H9 (cell line): ENCODE results near the gene PHF20. TPM values are rescaled to one million over a fixed set of nuclear protein-coding genes. Genes with fewer than 3 reads are reported as not detected.
A peak's percentile ranks its signal among the peaks of the same experiment; 100 is the strongest.

Experiments used
- DNase-seq: peaks from one replicate; pipeline ENCODE4 v3.0.0-alpha.2; 2017
- H2AFZ ChIP-seq: one replicate; pipeline ENCODE4 v1.6.1; 2013; ENCODE audit warnings: mild to moderate bottlenecking, low read length, control low read depth, moderate library complexity
- H2AK5ac ChIP-seq: 2 replicates; pipeline ENCODE4 v1.6.1; 2013; ENCODE audit warnings: low read length, control low read depth, mixed read lengths; ENCODE audit not compliant: insufficient read length
- H2BK120ac ChIP-seq: one replicate; pipeline ENCODE4 v1.6.1; 2013; ENCODE audit warnings: low read depth, mild to moderate bottlenecking, low read length, control low read depth, inconsistent platforms; ENCODE audit not compliant: poor library complexity, severe bottlenecking
- H2BK12ac ChIP-seq: 2 replicates; pipeline ENCODE4 v1.6.1; 2013; ENCODE audit warnings: low read length, control low read depth, mixed read lengths, low read depth; ENCODE audit not compliant: insufficient read length
- H2BK15ac ChIP-seq: 2 replicates; pipeline ENCODE4 v1.6.1; 2013; ENCODE audit warnings: low read depth, low read length, control low read depth
- H2BK20ac ChIP-seq: one replicate; pipeline ENCODE4 v1.6.1; 2013; ENCODE audit warnings: low read depth, mild to moderate bottlenecking, low read length, control low read depth, inconsistent platforms; ENCODE audit not compliant: poor library complexity, severe bottlenecking
- H2BK5ac ChIP-seq: 2 replicates; pipeline ENCODE4 v1.6.1; 2013; ENCODE audit warnings: low read length, control low read depth, mixed read lengths; ENCODE audit not compliant: insufficient read length
- H3K14ac ChIP-seq: 2 replicates; pipeline ENCODE4 v1.6.1; 2013; ENCODE audit warnings: low read length, control low read depth; ENCODE audit not compliant: insufficient read depth
- H3K18ac ChIP-seq: 2 replicates; pipeline ENCODE4 v1.6.1; 2013; ENCODE audit warnings: low read depth, mild to moderate bottlenecking, mixed read lengths, low read length, control low read depth; ENCODE audit not compliant: insufficient read length
- H3K23ac ChIP-seq: 2 replicates; pipeline ENCODE4 v1.6.1; 2013; ENCODE audit warnings: low read length, control low read depth, mixed read lengths, low read depth; ENCODE audit not compliant: insufficient read length
- H3K23me2 ChIP-seq: 2 replicates; pipeline ENCODE4 v1.6.1; 2013; ENCODE audit warnings: low read depth, mild to moderate bottlenecking, mixed read lengths, low read length, control low read depth; ENCODE audit not compliant: insufficient read length, poor library complexity, severe bottlenecking
- H3K27ac ChIP-seq: 2 replicates; pipeline ENCODE4 v1.5.1; 2013; ENCODE audit warnings: low read length, control low read depth, mixed read lengths, low read depth; ENCODE audit not compliant: insufficient read length
- H3K27me3 ChIP-seq: 2 replicates; pipeline ENCODE4 v1.6.1; 2013; ENCODE audit warnings: low read length, control low read depth, inconsistent platforms; ENCODE audit not compliant: insufficient read depth
- H3K4ac ChIP-seq: 2 replicates; pipeline ENCODE4 v1.6.1; 2013; ENCODE audit warnings: low read depth, mild to moderate bottlenecking, control low read depth, inconsistent platforms, low read length, moderate library complexity
- H3K4me1 ChIP-seq: 2 replicates; pipeline ENCODE4 v1.6.1; 2013; ENCODE audit warnings: low read length, control low read depth, inconsistent platforms; ENCODE audit not compliant: insufficient read depth
- H3K4me2 ChIP-seq: 2 replicates; pipeline ENCODE4 v1.6.1; 2013; ENCODE audit warnings: low read length, control low read depth, mixed read lengths; ENCODE audit not compliant: insufficient read length, insufficient read depth
- H3K56ac ChIP-seq: 2 replicates; pipeline ENCODE4 v1.6.1; 2013; ENCODE audit warnings: low read depth, mild to moderate bottlenecking, mixed read lengths, low read length, control low read depth; ENCODE audit not compliant: insufficient read length
- H3K79me1 ChIP-seq: 2 replicates; pipeline ENCODE4 v1.6.1; 2013; ENCODE audit warnings: low read depth, mild to moderate bottlenecking, moderate library complexity, low read length, control low read depth, inconsistent platforms; ENCODE audit not compliant: insufficient read depth, poor library complexity, severe bottlenecking
- H3K79me2 ChIP-seq: 2 replicates; pipeline ENCODE4 v1.6.1; 2013; ENCODE audit warnings: low read length, control low read depth, inconsistent platforms; ENCODE audit not compliant: insufficient read depth
- H3K9ac ChIP-seq: 2 replicates; pipeline ENCODE4 v1.6.1; 2013; ENCODE audit warnings: low read length, control low read depth, mixed read lengths; ENCODE audit not compliant: insufficient read length; ENCODE audit errors: extremely low read depth
- H3K9me3 ChIP-seq: one replicate; pipeline ENCODE4 v1.6.1; 2013; ENCODE audit warnings: low read depth, low read length, inconsistent platforms; ENCODE audit not compliant: control insufficient read depth
- H3T11ph ChIP-seq: one replicate; pipeline ENCODE4 v1.6.1; 2013; ENCODE audit warnings: mild to moderate bottlenecking, low read length, control low read depth, inconsistent platforms
- H4K20me1 ChIP-seq: one replicate; pipeline ENCODE4 v1.6.1; 2013; ENCODE audit not compliant: control insufficient read depth, insufficient read length, insufficient read depth
- H4K5ac ChIP-seq: 2 replicates; pipeline ENCODE4 v1.6.1; 2013; ENCODE audit warnings: low read depth, mild to moderate bottlenecking, mixed read lengths, low read length, control low read depth; ENCODE audit not compliant: insufficient read length
- H4K8ac ChIP-seq: replicated peaks from 2 replicates; pipeline ENCODE4 v1.6.1; 2013; ENCODE audit warnings: low read length, control low read depth, mixed read lengths, low read depth; ENCODE audit not compliant: insufficient read length
- H4K91ac ChIP-seq: 2 replicates; pipeline ENCODE4 v1.6.1; 2013; ENCODE audit warnings: low read depth, mild to moderate bottlenecking, moderate library complexity, mixed read lengths, low read length, control low read depth; ENCODE audit not compliant: insufficient read length
- H3K27ac Mint-ChIP-seq, 3 experiments: 2 replicates in 2 of 3; 3 replicates in 1 of 3; pipeline ENCODE4 v1.8.0; 2020 to 2021; ENCODE audit warnings: mixed read lengths in 3 of 3, mild to moderate bottlenecking in 1 of 3, moderate library complexity in 1 of 3
- H3K27me3 Mint-ChIP-seq: 2 replicates; pipeline ENCODE4 v1.8.0; 2021; ENCODE audit warnings: low read depth, mild to moderate bottlenecking, moderate library complexity, mixed read lengths
- H3K36me3 Mint-ChIP-seq, 3 experiments: 2 replicates in 2 of 3; 3 replicates in 1 of 3; pipeline ENCODE4 v1.8.0; 2020 to 2021; ENCODE audit warnings: low read depth in 3 of 3, mixed read lengths in 3 of 3; ENCODE audit not compliant: insufficient read depth in 1 of 3
- H3K4me1 Mint-ChIP-seq, 2 experiments: 2 replicates each; pipeline ENCODE4 v1.8.0; 2020; ENCODE audit warnings: mixed read lengths in 2 of 2
- H3K4me3 Mint-ChIP-seq, 2 experiments: 2 replicates in 1 of 2; 3 replicates in 1 of 2; pipeline ENCODE4 v1.8.0; 2020 to 2021; ENCODE audit warnings: mild to moderate bottlenecking in 2 of 2, mixed read lengths in 2 of 2, moderate library complexity in 1 of 2
- H3K9me3 Mint-ChIP-seq, 2 experiments: 2 replicates in 1 of 2; 3 replicates in 1 of 2; pipeline ENCODE4 v1.8.0; 2020; ENCODE audit warnings: mild to moderate bottlenecking in 2 of 2, mixed read lengths in 2 of 2, moderate library complexity in 1 of 2
- WGBS: extraction: QIAGEN DNeasy Blood & Tissue Kit; methylation state at CpG from one replicate; pipeline ENCODE4 v1.1.7; 2013; ENCODE audit warnings: missing lambda C conversion rate, low lambda C conversion rate, mixed read lengths; ENCODE audit not compliant: insufficient read length; ENCODE audit errors: extremely low coverage; 5-methylcytosine and 5-hydroxymethylcytosine counted together
- total RNA-seq: library from RNA; stranded (reverse); gene quantifications from 2 replicates; pipeline ENCODE4 v1.2.1, GENCODE V29; 2021
- TF ChIP-seq, protein P1 (sequence below): fragments of 200-600 bp; sonication (generic); conservative IDR thresholded peaks from 3 replicates; pipeline ENCODE4 v1.8.0; 2021; ENCODE audit warnings: antibody characterized with exemption, mild to moderate bottlenecking

PHF20 gene
- total RNA-seq, 1 experiment from 2014 or later, result 50.3 TPM

DNA sequence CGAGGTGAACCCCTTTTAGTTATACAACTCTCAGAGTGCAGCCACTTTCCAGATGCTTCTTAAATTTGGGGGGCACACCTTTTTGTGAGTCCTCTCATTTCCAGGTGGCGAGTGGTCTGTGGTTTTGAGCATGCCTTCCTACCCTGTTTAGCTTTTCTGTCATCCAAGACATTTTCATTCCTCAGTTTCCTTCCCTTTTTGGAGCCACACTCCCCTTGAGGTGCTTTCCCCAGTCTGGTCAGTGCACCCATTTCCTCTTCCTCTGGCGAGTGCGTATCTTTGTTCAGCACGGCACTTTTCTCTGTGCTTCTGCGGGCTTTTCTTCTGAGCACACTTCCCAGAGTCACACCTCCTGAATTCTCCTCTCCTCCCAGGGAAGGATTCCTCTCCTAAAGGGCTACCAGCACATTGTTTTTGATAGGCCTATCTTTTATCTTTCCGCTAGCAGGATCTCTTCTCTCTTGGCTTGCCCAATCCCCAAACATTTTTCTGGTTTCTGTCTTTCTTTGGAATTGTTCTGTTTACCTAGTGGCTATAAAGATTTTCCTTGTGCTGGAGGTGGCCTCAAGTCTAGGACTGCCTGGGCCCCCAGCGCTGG, 1.4 kb downstream of the PHF20 start:
- no peak overlapping the region for H2AK5ac ChIP-seq
- peaks cover 2% of the 10 kb centered on the region; the same call in 1 of the 2 replicates for H3K27me3 ChIP-seq
- H4K8ac ChIP-seq, result no peak overlapping the region
- peak overlapping the region; percentile 45 for H3K4me2 ChIP-seq
- H3K36me3 Mint-ChIP-seq, result peaks cover 3 to 22% (median 11%) of the 10 kb centered on the region in 3 experiments
- no peak overlapping the region for H3K4ac ChIP-seq
- no peak overlapping the region for H2BK20ac ChIP-seq
- peaks cover 8% of the 10 kb centered on the region; the same call in 1 of the 2 replicates for H3K4me1 ChIP-seq
- H2BK5ac ChIP-seq, result no peak overlapping the region
- TF ChIP-seq, protein P1, sequence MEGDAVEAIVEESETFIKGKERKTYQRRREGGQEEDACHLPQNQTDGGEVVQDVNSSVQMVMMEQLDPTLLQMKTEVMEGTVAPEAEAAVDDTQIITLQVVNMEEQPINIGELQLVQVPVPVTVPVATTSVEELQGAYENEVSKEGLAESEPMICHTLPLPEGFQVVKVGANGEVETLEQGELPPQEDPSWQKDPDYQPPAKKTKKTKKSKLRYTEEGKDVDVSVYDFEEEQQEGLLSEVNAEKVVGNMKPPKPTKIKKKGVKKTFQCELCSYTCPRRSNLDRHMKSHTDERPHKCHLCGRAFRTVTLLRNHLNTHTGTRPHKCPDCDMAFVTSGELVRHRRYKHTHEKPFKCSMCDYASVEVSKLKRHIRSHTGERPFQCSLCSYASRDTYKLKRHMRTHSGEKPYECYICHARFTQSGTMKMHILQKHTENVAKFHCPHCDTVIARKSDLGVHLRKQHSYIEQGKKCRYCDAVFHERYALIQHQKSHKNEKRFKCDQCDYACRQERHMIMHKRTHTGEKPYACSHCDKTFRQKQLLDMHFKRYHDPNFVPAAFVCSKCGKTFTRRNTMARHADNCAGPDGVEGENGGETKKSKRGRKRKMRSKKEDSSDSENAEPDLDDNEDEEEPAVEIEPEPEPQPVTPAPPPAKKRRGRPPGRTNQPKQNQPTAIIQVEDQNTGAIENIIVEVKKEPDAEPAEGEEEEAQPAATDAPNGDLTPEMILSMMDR, result no peak
- peak overlapping the region; percentile 28 for H3K9ac ChIP-seq
- WGBS, result no CpG with 5 or more reads among the region's 8 CpGs
- no peak for DNase-seq
- no peak overlapping the region for H3K14ac ChIP-seq
- peaks cover 19% of the 10 kb centered on the region for H3K27me3 Mint-ChIP-seq
- H2BK15ac ChIP-seq, result no peak overlapping the region
- no peak overlapping the region for H2AFZ ChIP-seq
- peak overlapping the region; percentile 85 to 94 for H3K4me3 Mint-ChIP-seq
- no peak overlapping the region for H3K27ac ChIP-seq
- H3K4me1 Mint-ChIP-seq, result peaks cover 41 to 43% of the 10 kb centered on the region in 2 experiments
- H3K56ac ChIP-seq, result no peak overlapping the region
- peak overlapping the region; percentile 23 to 89 (median 73) for H3K27ac Mint-ChIP-seq
- H3K79me2 ChIP-seq, result peaks cover 22% of the 10 kb centered on the region; the same call in 1 of the 2 replicates
- H3K23me2 ChIP-seq, result peaks cover 6% of the 10 kb centered on the region
- H4K20me1 ChIP-seq, result no peaks in the 10 kb centered on the region
- no peak overlapping the region for H4K91ac ChIP-seq
- H2BK120ac ChIP-seq, result no peak overlapping the region
- H3K18ac ChIP-seq, result no peak overlapping the region
- no peak overlapping the region for H2BK12ac ChIP-seq
- no peak overlapping the region for H4K5ac ChIP-seq
- no peak overlapping the region for H3K23ac ChIP-seq
- H3K9me3 ChIP-seq, result no peaks in the 10 kb centered on the region
- H3K9me3 Mint-ChIP-seq, result peaks cover 7 to 9% of the 10 kb centered on the region in 2 experiments; a peak in 1 of 5 replicates
- no peak overlapping the region for H3T11ph ChIP-seq
- H3K79me1 ChIP-seq, result peaks cover 2% of the 10 kb centered on the region
